GM12878 (cell line): ENCODE data around the gene EMSY. TPM values are rescaled to one million over a fixed set of nuclear protein-coding genes. Genes with fewer than 3 reads are reported as not detected.

Experiments
- BACH1 ChIP-seq: fragments of 450-650 bp; IDR thresholded peaks from 2 replicates; pipeline ENCODE4 v1.6.1; 2017; ENCODE audit warnings: mild to moderate bottlenecking, borderline replicate concordance
- CBX3 ChIP-seq: fragments of 200-600 bp; sonication (generic); IDR thresholded peaks from 2 replicates; pipeline ENCODE4 v1.6.1; 2016; ENCODE audit warnings: low read depth, borderline replicate concordance
- CEBPZ ChIP-seq: fragments of 150-350 bp; IDR thresholded peaks from 2 replicates; pipeline ENCODE4 v1.6.1; 2016; ENCODE audit warnings: low read depth, low read length
- CTCF ChIP-seq, 3 experiments: IDR thresholded peaks in 2 of 3; conservative IDR thresholded peaks in 1 of 3; 2 replicates each; pipeline ENCODE4 v1.5.1; 2011; ENCODE audit warnings: low read depth in 3 of 3, low read length in 3 of 3, mild to moderate bottlenecking in 3 of 3, control low read depth in 2 of 3, moderate library complexity in 2 of 3, inconsistent platforms in 1 of 3, mixed read lengths in 1 of 3; ENCODE audit not compliant: control insufficient read depth in 2 of 3, insufficient read depth in 1 of 3; ENCODE audit errors: extremely low read depth in 1 of 3
- E2F4 ChIP-seq: IDR thresholded peaks from 2 replicates; pipeline ENCODE4 v1.6.1; 2012; ENCODE audit warnings: low read depth, low read length, improper control_type of control experiment
- EGR1 ChIP-seq, 2 experiments: IDR thresholded peaks; 1 replicate in 1 of 2; 2 replicates in 1 of 2; pipeline ENCODE4 v1.6.1; 2011 to 2012; ENCODE audit warnings: low read depth in 2 of 2, low read length in 2 of 2, borderline replicate concordance in 1 of 2, mild to moderate bottlenecking in 1 of 2, moderate library complexity in 1 of 2
- EZH2 ChIP-seq: IDR thresholded peaks from 2 replicates; pipeline ENCODE4 v1.6.1; 2012; ENCODE audit warnings: low read depth, mild to moderate bottlenecking, control low read depth, inconsistent platforms, low read length, borderline replicate concordance; ENCODE audit not compliant: control insufficient read depth
- FOS ChIP-seq: IDR thresholded peaks from 3 replicates; pipeline ENCODE4 v1.6.1; 2011; ENCODE audit warnings: borderline replicate concordance; ENCODE audit not compliant: insufficient read length; ENCODE audit errors: extremely low read depth
- KAT2A ChIP-seq: conservative IDR thresholded peaks from 2 replicates; pipeline ENCODE4 v1.6.1; 2011; ENCODE audit warnings: low read depth, low read length; ENCODE audit not compliant: control insufficient read depth
- MXI1 ChIP-seq: fragments of 150-350 bp; IDR thresholded peaks from 2 replicates; pipeline ENCODE4 v1.6.1; 2011; ENCODE audit warnings: low read depth, mild to moderate bottlenecking, inconsistent platforms, low read length, improper control_type of control experiment
- NBN ChIP-seq: fragments of 450-650 bp; IDR thresholded peaks from 2 replicates; pipeline ENCODE4 v1.6.1; 2016
- NFYB ChIP-seq: IDR thresholded peaks from 2 replicates; pipeline ENCODE4 v1.6.1; 2011; ENCODE audit warnings: low read depth, mild to moderate bottlenecking, low read length, improper control_type of control experiment, moderate library complexity; ENCODE audit not compliant: insufficient read depth
- NR2F1 ChIP-seq: fragments of 450-650 bp; conservative IDR thresholded peaks from 2 replicates; pipeline ENCODE4 v1.6.1; 2017; ENCODE audit warnings: mild to moderate bottlenecking
- POLR2AphosphoS5 ChIP-seq: IDR thresholded peaks from 2 replicates; pipeline ENCODE4 v1.6.1; 2011; ENCODE audit warnings: mild to moderate bottlenecking, low read length, inconsistent platforms
- RELB ChIP-seq: fragments of 450-650 bp; IDR thresholded peaks from 2 replicates; pipeline ENCODE4 v1.6.1; 2017; ENCODE audit warnings: low read depth, mild to moderate bottlenecking, moderate library complexity
- SIN3A ChIP-seq: IDR thresholded peaks from 2 replicates; pipeline ENCODE4 v1.6.1; 2012; ENCODE audit warnings: low read depth, low read length, improper control_type of control experiment
- TCF12 ChIP-seq: IDR thresholded peaks from 2 replicates; pipeline ENCODE4 v1.6.1; 2011; ENCODE audit warnings: low read depth, mild to moderate bottlenecking, low read length
- TCF7 ChIP-seq: IDR thresholded peaks from 2 replicates; pipeline ENCODE4 v1.6.1; 2014; ENCODE audit warnings: antibody characterized with exemption, borderline replicate concordance
- YBX1 ChIP-seq: fragments of 450-650 bp; IDR thresholded peaks from 2 replicates; pipeline ENCODE4 v1.6.1; 2016; ENCODE audit warnings: antibody characterized with exemption
- ZZZ3 ChIP-seq: IDR thresholded peaks from 2 replicates; pipeline ENCODE4 v1.6.1; 2011; ENCODE audit warnings: low read depth; ENCODE audit not compliant: control insufficient read depth, insufficient read length
- polyA plus RNA-seq, 11 experiments: library from polyadenylated mRNA; depleted of rRNA in 4 of 11; unstranded in 6 of 11; stranded (reverse) in 5 of 11; fragments of >200 nt; fragmentation: Nextera tagmentation in 4 of 11; fragmentation: Illumina TruSeq in 1 of 11; extraction: Ambion mirVana in 4 of 11; extraction: Trizol in 1 of 11; gene quantifications; 1 replicate in 1 of 11; 2 replicates in 10 of 11; pipeline versions ENCODE4 v1.2.1 to v1.2.3, GENCODE V29; 2011 to 2016; ENCODE audit warnings: inconsistent platforms in 2 of 11, missing spikeins in 2 of 11, low read depth in 1 of 11
- total RNA-seq, 4 experiments: library from RNA; depleted of rRNA in 3 of 4; stranded (reverse); fragments of >200 nt in 3 of 4; fragmentation: Illumina TruSeq in 1 of 4; extraction: Trizol in 1 of 4; gene quantifications; 2 replicates each; pipeline versions ENCODE4 v1.2.1 to v1.2.3, GENCODE V29; 2013 to 2021

EMSY gene
- total and polyA plus RNA-seq, 10 of the 15 experiments (the other 5 are each of a cell fraction or from before 2014, with no cell fraction given), result 9.3 to 26.9 (median 13.0) TPM

GRCh38 chr11:76444384-76445120 is at the start of gene EMSY (continued):
- TF ChIP-seq E2F4 (peak; percentile 78), CTCF (IDR thresholded peaks at IDR 0.05 in 2 of 3, conservative IDR thresholded peaks at IDR 0.05 in 1 of 3; ENCODE audit: control insufficient read depth in 2 of 3, extremely low read depth in 1 of 3, insufficient read depth in 1 of 3, low read depth in 3 of 3, low read length in 3 of 3) (no peak), EZH2 (no peak), SIN3A (no peak; the same call in 1 of the 2 replicates), TCF7 (no peak), TCF12 (no peak; the same call in 1 of the 2 replicates), KAT2A (no peak), NR2F1 (peak; percentile 93), RELB (peak; percentile 96), POLR2AphosphoS5 (peak; percentile 99), CBX3 (no peak), FOS (no peak), CEBPZ (no peak), NBN (peak; percentile 85), MXI1 (no peak; the same call in 1 of the 2 replicates), NFYB (peak; percentile 69), ZZZ3 (no peak), BACH1 (peak; percentile 82; the same call in 1 of the 2 replicates), EGR1 (IDR thresholded peaks at IDR 0.05; ENCODE audit: borderline replicate concordance in 1 of 2, low read depth in 2 of 2, low read length in 2 of 2) (no peak), YBX1 (no peak)
